Measurements from ENCODE around the gene CDPF1.
"Not testable (repeated sequence)": the region's sequence is repeated elsewhere in the genome, so short reads cannot be mapped to it uniquely, and the experiment has no call there.

CDPF1 gene

DNA sequence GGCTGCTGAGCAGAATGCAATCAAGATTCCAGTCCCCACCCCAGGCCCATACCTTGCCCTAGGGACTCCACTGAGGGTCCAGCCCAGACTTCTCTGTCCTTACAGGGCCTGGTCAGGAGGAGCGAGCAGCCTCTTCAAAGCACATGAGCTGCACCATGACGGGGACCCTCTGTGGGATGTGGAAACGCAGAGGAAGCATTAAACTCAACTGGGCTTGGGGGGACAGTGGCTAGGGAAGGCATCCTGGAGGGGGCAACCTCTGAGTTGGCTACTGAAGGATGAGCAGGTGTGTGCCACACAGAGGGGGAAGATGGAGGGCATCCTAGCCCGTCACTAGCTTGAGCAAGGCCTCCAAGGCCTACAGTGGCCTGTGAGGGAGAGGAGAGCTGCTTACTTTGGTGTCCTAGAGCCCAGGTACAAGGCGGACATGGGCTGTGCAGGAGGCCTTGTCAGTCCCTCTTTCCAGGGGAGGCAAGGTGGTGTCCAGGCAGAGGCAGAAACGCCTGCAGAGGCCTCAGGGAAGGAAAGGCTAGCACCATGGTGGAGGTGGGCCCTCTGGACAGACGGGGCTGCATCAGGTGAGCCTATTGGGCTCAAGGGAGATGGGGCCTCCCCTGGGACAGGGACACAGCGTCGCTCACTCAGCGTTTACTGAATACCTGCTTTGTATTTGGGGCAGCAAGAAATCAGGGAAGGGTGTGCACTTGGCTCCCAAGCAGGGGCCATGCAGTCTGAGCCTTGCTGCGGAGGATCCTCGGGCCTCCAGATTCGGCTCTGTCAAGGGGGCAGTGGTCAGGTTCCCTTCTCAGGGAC is 32.0 kb upstream of the CDPF1 start:
- no peak for DNase-seq (ENCODE audit: low read depth)

- no peak for DNase-seq (ENCODE audit: low read depth)
These were observed 31.0 kb upstream of the CDPF1 start for GRCh38 chr22:46280999-46281623.

- DNase-seq (ENCODE audit: low read depth), result no peak
These were observed 30.1 kb upstream of the CDPF1 start for GRCh38 chr22:46280063-46280817.

DNA sequence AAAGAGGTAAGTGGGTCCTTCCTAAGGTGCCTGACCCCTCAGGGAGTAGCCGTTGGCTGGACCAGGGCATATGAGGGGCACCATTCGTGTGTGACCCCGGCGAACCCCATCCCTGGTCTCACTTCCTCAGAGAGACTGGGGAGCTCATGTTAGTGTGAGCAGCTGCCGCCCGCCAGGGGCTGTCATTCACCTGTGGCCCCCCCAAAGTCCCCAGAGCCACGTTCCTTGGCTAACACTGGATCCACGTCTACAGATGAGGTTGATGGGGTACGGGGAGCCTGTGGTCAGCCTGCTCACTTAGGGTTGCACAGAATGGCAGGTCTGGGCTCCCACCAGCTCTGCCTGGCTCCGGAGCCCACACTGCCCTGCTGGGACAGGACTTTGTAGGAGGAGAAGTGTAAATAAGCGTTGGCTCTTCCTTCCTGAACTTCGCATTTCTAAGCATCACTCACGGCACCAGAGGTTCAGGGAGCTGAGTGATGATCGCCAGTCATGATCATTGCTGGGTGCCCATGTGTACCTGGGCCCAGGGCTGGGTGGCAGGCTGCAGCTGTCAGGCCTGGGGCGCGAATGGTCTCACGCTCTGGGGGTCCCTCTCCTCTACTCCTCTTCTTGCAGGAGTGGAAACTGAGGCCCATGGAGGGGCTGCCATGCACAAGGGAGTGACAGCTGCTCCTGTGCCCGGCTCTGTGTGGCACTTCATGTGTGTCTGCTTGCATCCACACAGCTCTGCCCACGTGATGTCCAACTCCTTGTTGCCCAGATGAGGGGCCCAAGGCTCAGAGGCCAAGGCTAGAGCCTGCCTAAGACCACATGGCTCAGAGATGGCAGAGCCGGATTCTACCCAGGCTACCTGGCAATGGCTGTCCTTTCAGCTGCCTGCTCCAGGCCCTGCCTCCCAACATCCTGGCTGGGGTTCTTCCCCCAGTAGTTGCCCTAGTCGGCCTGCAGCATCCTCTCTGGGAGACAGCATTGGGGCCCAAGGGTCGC is 28.9 kb upstream of the CDPF1 start:
- DNase-seq (ENCODE audit: low read depth), result no peak

DNA sequence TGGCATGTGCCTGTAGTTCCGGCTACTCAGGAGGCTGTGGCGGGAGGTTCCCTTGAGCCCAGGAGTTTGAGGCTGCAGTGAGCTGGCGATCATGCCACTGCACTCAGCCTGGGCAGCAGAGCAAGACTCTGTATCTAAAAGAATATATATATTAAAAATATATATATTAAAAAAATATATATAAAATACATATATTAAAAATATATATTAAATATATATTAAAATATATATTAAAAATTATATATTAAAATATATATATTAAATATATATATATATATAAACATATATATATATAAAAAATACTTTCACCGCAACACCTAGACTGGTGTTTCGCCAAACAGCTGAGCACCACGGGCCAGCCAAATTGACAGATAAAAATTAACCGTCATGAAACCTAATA is 26.5 kb upstream of the CDPF1 start:
- no peak for DNase-seq (ENCODE audit: low read depth)

DNA sequence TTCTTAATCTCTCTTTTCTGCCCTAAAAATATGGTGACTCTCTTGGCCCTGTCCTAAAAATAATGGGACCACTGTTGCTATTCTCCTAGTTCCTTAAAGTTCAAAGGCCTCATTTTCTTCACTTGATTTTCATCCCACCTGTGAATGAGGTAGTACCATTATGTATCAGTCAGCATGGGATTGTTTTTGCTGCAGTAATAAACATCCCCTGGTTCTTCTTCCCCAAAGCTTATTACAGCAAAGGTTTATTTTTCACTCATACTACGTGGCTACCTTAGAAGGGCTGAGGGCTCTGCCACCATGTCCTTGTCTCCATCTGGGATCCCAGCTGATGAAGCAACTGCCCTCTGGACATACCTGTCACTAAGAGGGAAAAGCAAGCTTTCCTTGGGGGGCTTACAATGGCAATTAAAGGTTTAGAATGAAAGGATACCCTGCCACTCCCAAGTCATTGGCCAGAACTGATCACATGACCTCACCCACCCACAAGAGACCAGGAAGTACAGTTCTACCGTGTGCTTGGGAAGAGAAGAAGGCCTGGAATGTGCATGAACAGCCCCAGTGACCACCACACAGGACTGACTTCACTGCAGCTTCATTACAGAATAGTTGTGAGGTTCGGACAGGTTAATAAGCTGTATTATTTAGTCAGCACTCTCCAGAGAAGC is 25.5 kb upstream of the CDPF1 start:
- DNase-seq (ENCODE audit: low read depth), result peak; percentile 20

DNA sequence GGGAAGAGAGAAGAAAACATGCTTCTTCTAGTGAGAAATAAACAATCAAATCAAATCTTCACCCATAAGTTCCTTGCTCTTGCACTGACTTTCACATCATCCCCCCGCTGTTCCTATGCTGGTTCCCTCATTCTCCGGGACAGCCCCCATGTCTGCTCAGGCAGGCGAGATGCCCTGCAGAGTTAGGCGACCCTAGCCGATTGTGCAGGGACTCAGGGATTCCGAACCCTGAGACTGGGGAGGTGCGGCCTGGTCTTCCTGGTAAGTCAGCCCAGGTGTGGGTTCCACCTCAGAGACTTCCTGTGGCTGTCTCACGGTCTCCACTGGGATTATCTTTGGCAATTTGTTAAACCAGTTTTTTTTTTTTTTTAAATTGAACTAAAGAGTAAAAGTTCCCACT is 24.3 kb upstream of the CDPF1 start:
- DNase-seq (ENCODE audit: low read depth), result no peak

- DNase-seq (ENCODE audit: low read depth), result no peak
These were observed 23.5 kb upstream of the CDPF1 start for GRCh38 chr22:46273432-46274148.

GRCh38 chr22:46272762-46273431 is 22.8 kb upstream of the CDPF1 start:
- DNase-seq (ENCODE audit: low read depth), result no peak

GRCh38 chr22:46272196-46272595 is 22.1 kb upstream of the CDPF1 start:
- DNase-seq (ENCODE audit: low read depth), result no peak

GRCh38 chr22:46269564-46269963 is 19.5 kb upstream of the CDPF1 start:
- DNase-seq (ENCODE audit: low read depth), result no peak

- peak; percentile 89 for DNase-seq (ENCODE audit: low read depth)
These were observed 17.6 kb upstream of the CDPF1 start, which contains the start of gene TTC38 for GRCh38 chr22:46267431-46268279. TTC38 (plus strand) TSS chr22:46268008; CDS start chr22:46268040, 32 bp downstream.

- not testable (repeated sequence) for DNase-seq (ENCODE audit: low read depth)
These were observed 15.5 kb upstream of the CDPF1 start for GRCh38 chr22:46265627-46266026.

- DNase-seq (ENCODE audit: low read depth), result not testable (repeated sequence)
These were observed 14.4 kb upstream of the CDPF1 start for GRCh38 chr22:46264520-46264919.

GRCh38 chr22:46263216-46263590 is 13.1 kb upstream of the CDPF1 start, which contains the start of gene PKDREJ:
PKDREJ (minus strand) TSS chr22:46263343; CDS start chr22:46263322, 21 bp downstream.
- DNase-seq (ENCODE audit: low read depth), result no peak

DNA sequence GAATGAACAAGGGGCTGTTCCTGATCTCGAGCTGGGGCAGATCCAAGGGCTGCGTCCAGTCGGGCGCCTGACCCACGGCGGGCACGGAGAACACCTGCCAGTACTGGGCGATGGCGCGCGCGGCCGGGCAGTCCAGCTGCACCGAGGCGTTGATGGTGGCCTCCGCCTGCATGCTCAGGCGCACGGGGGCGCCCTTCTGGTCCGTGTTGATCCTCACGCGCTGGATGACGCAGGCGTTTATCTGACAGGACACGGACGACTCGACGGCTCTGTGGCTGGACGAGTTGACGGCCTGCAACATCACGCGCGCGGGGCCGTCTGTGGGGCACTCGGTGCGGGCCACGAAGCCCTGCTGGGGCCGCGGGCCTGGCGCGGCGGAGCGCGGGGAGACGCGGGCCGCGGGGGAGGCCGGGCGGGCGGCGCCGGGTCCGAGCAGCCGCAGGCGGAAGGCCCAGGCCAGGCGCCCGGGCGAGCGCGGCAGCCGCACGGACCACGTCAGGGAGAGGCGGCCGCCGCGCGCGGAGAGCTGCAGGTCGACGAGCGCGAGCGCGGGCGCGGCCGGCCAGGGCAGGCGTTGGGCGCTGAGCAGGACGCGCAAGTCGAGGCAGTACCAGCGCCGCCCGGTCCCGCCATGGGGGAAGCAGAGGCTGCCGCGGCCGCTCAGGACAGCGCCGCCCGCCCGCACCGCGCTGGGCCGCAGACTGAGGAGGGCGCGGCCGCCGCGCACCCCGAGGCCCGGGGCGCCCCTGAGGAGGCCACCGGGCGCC is 12.5 kb upstream of the CDPF1 start:
- no peak for DNase-seq (ENCODE audit: low read depth)

- no peak for DNase-seq (ENCODE audit: low read depth)
These were observed 9.9 kb upstream of the CDPF1 start for GRCh38 chr22:46260038-46260437.

DNA sequence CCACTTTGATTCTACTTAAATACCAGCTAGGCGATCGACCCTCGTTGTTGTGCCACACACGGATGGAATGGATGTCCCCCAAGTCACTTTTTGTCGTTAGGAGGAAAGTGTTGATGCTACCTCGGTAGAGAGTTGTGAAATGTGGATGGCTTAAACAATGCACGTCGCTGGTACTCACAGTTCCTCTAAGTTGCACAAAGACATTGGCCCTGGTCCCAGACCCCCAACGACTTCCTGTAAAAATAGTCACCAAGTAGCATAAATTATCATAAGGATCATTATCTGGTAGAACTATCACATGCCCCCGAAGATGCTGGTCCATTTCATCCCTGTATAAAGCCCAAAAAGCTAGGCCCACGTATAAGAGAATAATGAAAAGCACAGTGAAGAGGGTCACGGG is 9.3 kb upstream of the CDPF1 start:
- DNase-seq (ENCODE audit: low read depth), result no peak

Data from EH (cell line).